K562 (cell line): Measurements from ENCODE around the gene TRIM69. TPM values are rescaled to one million over a fixed set of nuclear protein-coding genes. Genes with fewer than 3 reads are reported as not detected.

Source experiments
- E2F8 ChIP-seq: fragments of 450-650 bp; IDR thresholded peaks from 2 replicates; pipeline ENCODE4 v1.7.1; 2018; ENCODE audit warnings: mild to moderate bottlenecking, low read depth; ENCODE audit not compliant: partially characterized antibody
- FOS ChIP-seq: IDR thresholded peaks from 3 replicates; pipeline ENCODE4 v1.6.1; 2011; ENCODE audit not compliant: insufficient read length; ENCODE audit errors: extremely low read depth
- GTF2A2 ChIP-seq: IDR thresholded peaks from 2 replicates; pipeline ENCODE4 v1.6.1; 2016; ENCODE audit warnings: mild to moderate bottlenecking, missing genetic modification characterization, missing compliant biosample characterization
- HMGN3 ChIP-seq: IDR thresholded peaks from 2 replicates; pipeline ENCODE4 v1.6.1; 2011; ENCODE audit warnings: borderline replicate concordance, low read depth, mild to moderate bottlenecking, mixed read lengths, low read length; ENCODE audit not compliant: insufficient read length; ENCODE audit errors: extremely low read depth
- NFIC ChIP-seq: fragments of 450-650 bp; IDR thresholded peaks from 2 replicates; pipeline ENCODE4 v1.6.1; 2017; ENCODE audit warnings: mild to moderate bottlenecking, inconsistent platforms
- NR2C2 ChIP-seq, 2 experiments: fragments of 200-800 bp in 1 of 2; sonication (Bioruptor generic) in 1 of 2; sonication (generic) in 1 of 2; formaldehyde crosslinking in 1 of 2; IDR thresholded peaks; 2 replicates each; pipeline versions ENCODE4 v1.6.1 to v1.8.0; 2016 to 2022; ENCODE audit warnings: mild to moderate bottlenecking in 1 of 2, missing compliant biosample characterization in 1 of 2, missing genetic modification characterization in 1 of 2, missing genetic modification reagents in 1 of 2
- SAP30 ChIP-seq: fragments of 200-600 bp; sonication (generic); IDR thresholded peaks from 2 replicates; pipeline ENCODE4 v1.6.1; 2012; ENCODE audit warnings: borderline replicate concordance, low read depth, mild to moderate bottlenecking, moderate library complexity, low read length, control low read depth, inconsistent platforms; ENCODE audit not compliant: insufficient read depth, poor library complexity, severe bottlenecking
- SIN3A ChIP-seq, 2 experiments: fragments of 150-350 bp in 1 of 2; IDR thresholded peaks; 2 replicates each; pipeline ENCODE4 v1.6.1; 2011 to 2016; ENCODE audit warnings: borderline replicate concordance in 2 of 2, low read depth in 2 of 2, low read length in 2 of 2, mild to moderate bottlenecking in 2 of 2, moderate library complexity in 2 of 2; ENCODE audit not compliant: control insufficient read depth in 1 of 2
- TOE1 ChIP-seq, 2 experiments: fragments of 450-650 bp in 1 of 2; sonication (generic) in 1 of 2; formaldehyde crosslinking in 1 of 2; IDR thresholded peaks; 2 replicates each; pipeline versions ENCODE4 v1.7.1 to v1.8.0; 2016 to 2022; ENCODE audit warnings: borderline replicate concordance in 2 of 2, mild to moderate bottlenecking in 2 of 2, antibody characterized with exemption in 1 of 2, inconsistent platforms in 1 of 2, low read depth in 1 of 2, missing genetic modification reagents in 1 of 2, moderate library complexity in 1 of 2
- ZNF143 ChIP-seq: sonication (generic); formaldehyde crosslinking; IDR thresholded peaks from 2 replicates; pipeline ENCODE4 v1.9.0; 2022; ENCODE audit warnings: mild to moderate bottlenecking, missing genetic modification reagents
- ZNF830 ChIP-seq: fragments of 250-450 bp; sonication (Bioruptor Pico); IDR thresholded peaks from 2 replicates; pipeline ENCODE4 v1.5.0; 2021; ENCODE audit warnings: mild to moderate bottlenecking
- polyA plus RNA-seq, 8 experiments: library from polyadenylated mRNA; depleted of rRNA in 4 of 8; stranded (reverse) in 5 of 8; unstranded in 3 of 8; fragments of >200 nt; fragmentation: Nextera tagmentation in 2 of 8; fragmentation: Illumina TruSeq in 1 of 8; extraction: Ambion mirVana in 2 of 8; extraction: Trizol in 1 of 8; gene quantifications; 2 replicates each; pipeline versions ENCODE4 v1.2.1 to v1.2.3, GENCODE V29; 2011 to 2014; ENCODE audit warnings: inconsistent platforms in 1 of 8, missing spikeins in 1 of 8
- total RNA-seq, 7 experiments: library from RNA; depleted of rRNA in 6 of 7; stranded (reverse); fragments of >200 nt in 6 of 7; fragmentation: Illumina TruSeq in 2 of 7; extraction: Trizol in 2 of 7; gene quantifications; 2 replicates each; pipeline versions ENCODE4 v1.2.1 to v1.2.3, GENCODE V29; 2011 to 2021; ENCODE audit warnings: low replicate concordance in 1 of 7
- TF ChIP-seq, protein P1 (sequence below): sonication (generic); formaldehyde crosslinking; IDR thresholded peaks from 2 replicates; pipeline ENCODE4 v1.4.0; 2020; ENCODE audit warnings: mild to moderate bottlenecking, missing genetic modification reagents

The TRIM69 gene
- total and polyA plus RNA-seq, 9 of the 15 experiments (the other 6 are each of a cell fraction or from before 2014, with no cell fraction given) = 1.0 to 4.3 (median 2.3) TPM

GRCh38 chr15:44711096-44711742 lies 25.1 kb upstream of the TRIM69 start, which contains the start of the genes B2M and PATL2 (continued):
- TF ChIP-seq SIN3A (IDR thresholded peaks at IDR 0.05; ENCODE audit: borderline replicate concordance in 2 of 2, control insufficient read depth in 1 of 2, low read depth in 2 of 2, low read length in 2 of 2) (peak in 1 of 2 experiments; percentile 82; a peak in 1 of 4 replicates), ZNF830 (CRISPR knock-in tag) (no peak), TOE1 (IDR thresholded peaks at IDR 0.05; ENCODE audit: borderline replicate concordance) (peak; percentile 72), TOE1 (CRISPR knock-in tag; IDR thresholded peaks at IDR 0.05; ENCODE audit: borderline replicate concordance, low read depth) (no peak), NR2C2 (CRISPR knock-in tag; IDR thresholded peaks at IDR 0.05) (no peak), NR2C2 (tag; IDR thresholded peaks at IDR 0.05) (peak; percentile 70; the same call in 1 of the 2 replicates), E2F8 (peak; percentile 37), SAP30 (peak; percentile 55), FOS (peak; percentile 91), GTF2A2 (tag) (peak; percentile 68; the same call in 1 of the 2 replicates), NFIC (peak; percentile 67), ZNF143 (CRISPR knock-in tag) (no peak), HMGN3 (peak; percentile 14)
- TF ChIP-seq, protein P1, sequence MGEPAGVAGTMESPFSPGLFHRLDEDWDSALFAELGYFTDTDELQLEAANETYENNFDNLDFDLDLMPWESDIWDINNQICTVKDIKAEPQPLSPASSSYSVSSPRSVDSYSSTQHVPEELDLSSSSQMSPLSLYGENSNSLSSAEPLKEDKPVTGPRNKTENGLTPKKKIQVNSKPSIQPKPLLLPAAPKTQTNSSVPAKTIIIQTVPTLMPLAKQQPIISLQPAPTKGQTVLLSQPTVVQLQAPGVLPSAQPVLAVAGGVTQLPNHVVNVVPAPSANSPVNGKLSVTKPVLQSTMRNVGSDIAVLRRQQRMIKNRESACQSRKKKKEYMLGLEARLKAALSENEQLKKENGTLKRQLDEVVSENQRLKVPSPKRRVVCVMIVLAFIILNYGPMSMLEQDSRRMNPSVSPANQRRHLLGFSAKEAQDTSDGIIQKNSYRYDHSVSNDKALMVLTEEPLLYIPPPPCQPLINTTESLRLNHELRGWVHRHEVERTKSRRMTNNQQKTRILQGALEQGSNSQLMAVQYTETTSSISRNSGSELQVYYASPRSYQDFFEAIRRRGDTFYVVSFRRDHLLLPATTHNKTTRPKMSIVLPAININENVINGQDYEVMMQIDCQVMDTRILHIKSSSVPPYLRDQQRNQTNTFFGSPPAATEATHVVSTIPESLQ = no peak
